Measurements from ENCODE around the gene CSMD2.
"Not testable (repeated sequence)": the region's sequence is repeated elsewhere in the genome, so short reads cannot be mapped to it uniquely, and the experiment has no call there.

Gene CSMD2

GRCh38 chr1:34037109-34037508 lies 127.9 kb downstream of the CSMD2 start:
- Histone ChIP-seq H3K9me3 (ENCODE audit: control insufficient read depth in 5 of 5, low read length in 5 of 5) (no peaks in the 10 kb centered on the region), H3K4me1 (ENCODE audit: control insufficient read depth in 5 of 5, insufficient read depth in 5 of 5, low read length in 5 of 5) (no peaks in the 10 kb centered on the region), H3K27ac (ENCODE audit: low read depth, low read length) (no peak overlapping the region), H3K27me3 (ENCODE audit: control insufficient read depth in 5 of 5, insufficient read depth in 4 of 5, low read length in 5 of 5) (peaks cover 0 to 5% (median 0%) of the 10 kb centered on the region in 5 donors), H3K9ac (ENCODE audit: low read length in 5 of 5) (no peak overlapping the region), H3K36me3 (ENCODE audit: control insufficient read depth in 5 of 5, insufficient read depth in 5 of 5, low read length in 5 of 5) (no peaks in the 10 kb centered on the region), H3K4me3 (ENCODE audit: low read depth in 1 of 5, low read length in 5 of 5) (no peak overlapping the region)

DNA sequence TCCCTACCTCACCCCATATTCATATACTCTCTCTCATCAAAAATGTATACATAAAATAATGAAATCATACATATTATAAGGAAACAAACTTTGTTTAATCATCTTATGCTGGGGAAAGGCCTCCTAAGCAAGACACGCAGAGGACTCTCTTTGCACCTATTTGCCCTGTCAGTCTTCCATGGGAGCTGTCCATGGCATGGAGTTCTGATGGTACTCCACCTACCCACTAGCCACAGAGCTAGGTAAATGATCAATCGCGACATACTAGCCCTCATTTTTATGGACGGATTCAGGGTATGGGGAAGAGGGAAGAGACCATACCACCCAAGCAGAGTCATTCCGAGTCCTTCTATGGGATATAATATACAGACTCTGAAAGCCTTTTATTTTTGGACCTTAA lies 131.0 kb downstream of the CSMD2 start:
- no peak overlapping the region for H3K4me3 ChIP-seq (ENCODE audit: low read depth in 1 of 5, low read length in 5 of 5)
- H3K9me3 ChIP-seq (ENCODE audit: control insufficient read depth in 5 of 5, low read length in 5 of 5) = no peaks in the 10 kb centered on the region
- H3K27ac ChIP-seq (ENCODE audit: low read depth, low read length) = no peak overlapping the region
- H3K4me1 ChIP-seq (ENCODE audit: control insufficient read depth in 5 of 5, insufficient read depth in 5 of 5, low read length in 5 of 5) = no peaks in the 10 kb centered on the region
- H3K27me3 ChIP-seq (ENCODE audit: control insufficient read depth in 5 of 5, insufficient read depth in 4 of 5, low read length in 5 of 5) = peaks cover 0 to 6% (median 2%) of the 10 kb centered on the region in 5 donors
- no peak overlapping the region for H3K9ac ChIP-seq (ENCODE audit: low read length in 5 of 5)
- H3K36me3 ChIP-seq (ENCODE audit: control insufficient read depth in 5 of 5, insufficient read depth in 5 of 5, low read length in 5 of 5) = no peaks in the 10 kb centered on the region

DNA sequence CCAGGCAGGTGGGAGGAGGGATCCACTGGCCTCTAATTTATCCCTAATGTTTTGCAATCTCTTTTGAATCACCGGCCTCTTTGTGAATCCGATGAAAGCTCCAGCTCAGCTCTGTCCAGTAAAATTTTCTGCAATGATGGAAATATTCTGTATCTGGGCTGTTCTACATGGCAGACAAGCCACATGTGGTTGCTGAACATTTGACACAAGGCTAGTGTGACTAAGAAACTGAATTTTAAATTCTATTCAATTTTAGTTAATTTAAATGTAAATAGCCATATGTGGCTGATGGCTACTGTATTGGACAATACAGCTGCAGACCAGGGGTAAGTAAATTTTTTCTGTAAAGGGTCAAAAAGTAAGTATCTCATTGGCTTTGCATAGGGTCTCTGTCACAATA lies 135.1 kb downstream of the CSMD2 start:
- Histone ChIP-seq H3K27ac (ENCODE audit: low read depth, low read length) (no peak overlapping the region), H3K27me3 (ENCODE audit: control insufficient read depth in 5 of 5, insufficient read depth in 4 of 5, low read length in 5 of 5) (peaks cover 0 to 7% (median 2%) of the 10 kb centered on the region in 5 donors)

GRCh38 chr1:34029515-34029914 lies 135.5 kb downstream of the CSMD2 start:
- Histone ChIP-seq H3K27me3 (ENCODE audit: control insufficient read depth in 5 of 5, insufficient read depth in 4 of 5, low read length in 5 of 5) (peaks cover 0 to 8% (median 2%) of the 10 kb centered on the region in 5 donors), H3K27ac (ENCODE audit: low read depth, low read length) (no peak overlapping the region), H3K36me3 (ENCODE audit: control insufficient read depth in 5 of 5, insufficient read depth in 5 of 5, low read length in 5 of 5) (no peaks in the 10 kb centered on the region), H3K4me1 (ENCODE audit: control insufficient read depth in 5 of 5, insufficient read depth in 5 of 5, low read length in 5 of 5) (no peaks in the 10 kb centered on the region), H3K9ac (ENCODE audit: low read length in 5 of 5) (no peak overlapping the region), H3K4me3 (ENCODE audit: low read depth in 1 of 5, low read length in 5 of 5) (no peak overlapping the region), H3K9me3 (ENCODE audit: control insufficient read depth in 5 of 5, low read length in 5 of 5) (no peaks in the 10 kb centered on the region)

More for the DNA sequence above, 135.1 kb downstream of the CSMD2 start:
- Histone ChIP-seq H3K4me3 (ENCODE audit: low read depth in 1 of 5, low read length in 5 of 5) (no peak overlapping the region), H3K9ac (ENCODE audit: low read length in 5 of 5) (no peak overlapping the region), H3K36me3 (ENCODE audit: control insufficient read depth in 5 of 5, insufficient read depth in 5 of 5, low read length in 5 of 5) (no peaks in the 10 kb centered on the region), H3K4me1 (ENCODE audit: control insufficient read depth in 5 of 5, insufficient read depth in 5 of 5, low read length in 5 of 5) (no peaks in the 10 kb centered on the region), H3K9me3 (ENCODE audit: control insufficient read depth in 5 of 5, low read length in 5 of 5) (no peaks in the 10 kb centered on the region)

DNA sequence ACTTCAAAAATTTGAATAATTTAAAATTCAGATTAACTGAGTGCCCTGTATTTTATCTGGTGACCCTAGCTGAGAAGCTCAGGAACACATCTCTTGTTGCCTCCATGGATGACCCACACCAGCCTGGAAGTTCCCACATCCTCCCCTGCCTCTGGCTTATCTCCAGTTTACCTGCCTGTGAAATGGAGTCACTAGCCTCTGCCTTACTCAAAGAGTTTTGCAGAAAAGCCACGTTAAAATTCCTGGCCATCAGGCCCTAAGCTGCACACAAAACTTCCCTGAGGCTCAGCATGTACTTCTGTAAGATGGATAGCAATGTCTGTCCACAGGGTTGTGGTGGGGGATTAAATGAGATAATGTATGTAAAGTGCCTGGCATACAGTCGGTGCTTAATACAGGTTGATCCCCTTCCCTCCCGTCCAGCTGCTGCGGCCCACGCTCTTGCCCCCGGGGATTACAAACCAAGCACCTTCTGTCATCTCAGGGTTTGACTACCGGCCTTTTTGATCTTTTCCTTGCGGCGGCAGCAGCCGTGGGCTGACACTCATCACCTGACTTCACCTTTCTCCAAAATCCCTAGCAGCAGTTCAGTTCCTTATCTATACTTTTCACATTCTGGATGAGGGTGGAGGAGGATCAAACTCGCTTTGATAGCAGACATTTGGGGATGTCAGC lies 136.5 kb downstream of the CSMD2 start:
- no peaks in the 10 kb centered on the region for H3K4me1 ChIP-seq (ENCODE audit: control insufficient read depth in 5 of 5, insufficient read depth in 5 of 5, low read length in 5 of 5)
- no peak overlapping the region for H3K4me3 ChIP-seq (ENCODE audit: low read depth in 1 of 5, low read length in 5 of 5)
- no peak overlapping the region for H3K27ac ChIP-seq (ENCODE audit: low read depth, low read length)
- H3K27me3 ChIP-seq (ENCODE audit: control insufficient read depth in 5 of 5, insufficient read depth in 4 of 5, low read length in 5 of 5) = peaks cover 0 to 8% (median 2%) of the 10 kb centered on the region in 5 donors
- no peaks in the 10 kb centered on the region for H3K9me3 ChIP-seq (ENCODE audit: control insufficient read depth in 5 of 5, low read length in 5 of 5)
- no peak overlapping the region for H3K9ac ChIP-seq (ENCODE audit: low read length in 5 of 5)
- H3K36me3 ChIP-seq (ENCODE audit: control insufficient read depth in 5 of 5, insufficient read depth in 5 of 5, low read length in 5 of 5) = no peaks in the 10 kb centered on the region

DNA sequence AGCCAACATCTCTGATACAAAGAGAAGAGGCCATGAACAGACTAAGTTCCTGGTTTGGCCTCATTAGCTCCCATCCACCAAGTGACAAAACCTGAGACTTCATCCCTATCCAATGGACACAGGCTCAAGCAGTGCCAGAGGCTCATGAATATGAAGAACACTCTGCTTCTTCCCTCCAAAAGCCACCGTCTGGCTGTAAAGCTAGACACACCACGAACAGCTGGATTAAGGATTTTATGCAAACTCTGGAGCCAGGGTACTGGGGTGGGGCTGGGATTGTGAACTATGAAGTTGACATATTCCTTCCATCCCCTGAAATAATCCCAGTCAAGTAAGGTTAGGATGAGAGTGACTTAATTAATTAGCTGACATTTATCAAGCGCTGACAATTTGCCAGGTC lies 139.4 kb downstream of the CSMD2 start:
- H3K27me3 ChIP-seq (ENCODE audit: control insufficient read depth in 5 of 5, insufficient read depth in 4 of 5, low read length in 5 of 5) = peaks cover 0 to 5% (median 0%) of the 10 kb centered on the region in 5 donors
- H3K4me3 ChIP-seq (ENCODE audit: low read depth in 1 of 5, low read length in 5 of 5) = no peak overlapping the region
- H3K9me3 ChIP-seq (ENCODE audit: control insufficient read depth in 5 of 5, low read length in 5 of 5) = no peaks in the 10 kb centered on the region
- no peak overlapping the region for H3K9ac ChIP-seq (ENCODE audit: low read length in 5 of 5)
- no peaks in the 10 kb centered on the region for H3K36me3 ChIP-seq (ENCODE audit: control insufficient read depth in 5 of 5, insufficient read depth in 5 of 5, low read length in 5 of 5)
- H3K4me1 ChIP-seq (ENCODE audit: control insufficient read depth in 5 of 5, insufficient read depth in 5 of 5, low read length in 5 of 5) = no peaks in the 10 kb centered on the region
- H3K27ac ChIP-seq (ENCODE audit: low read depth, low read length) = no peak overlapping the region

DNA sequence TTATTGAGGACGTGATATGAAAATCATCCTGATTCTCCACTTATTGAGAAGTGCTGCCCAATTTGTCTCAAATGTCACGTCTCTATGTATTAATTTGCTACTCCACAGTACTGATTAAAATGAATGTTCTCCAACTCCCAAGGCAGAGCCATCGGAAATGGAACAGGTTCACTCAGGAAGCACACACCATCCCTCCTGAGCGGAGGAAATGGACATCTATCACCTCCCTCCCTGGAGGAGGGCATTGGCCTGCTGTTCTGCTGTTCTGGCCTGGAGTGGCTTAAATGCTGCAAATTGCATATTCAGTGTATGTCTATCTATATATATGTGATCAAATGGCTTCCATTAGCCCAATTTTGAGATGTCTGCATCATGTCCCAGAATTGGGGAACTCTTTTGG lies 140.5 kb downstream of the CSMD2 start:
- Histone ChIP-seq H3K9ac (ENCODE audit: low read length in 5 of 5) (no peak overlapping the region), H3K4me1 (ENCODE audit: control insufficient read depth in 5 of 5, insufficient read depth in 5 of 5, low read length in 5 of 5) (no peaks in the 10 kb centered on the region), H3K27ac (ENCODE audit: low read depth, low read length) (no peak overlapping the region), H3K9me3 (ENCODE audit: control insufficient read depth in 5 of 5, low read length in 5 of 5) (no peaks in the 10 kb centered on the region), H3K36me3 (ENCODE audit: control insufficient read depth in 5 of 5, insufficient read depth in 5 of 5, low read length in 5 of 5) (no peaks in the 10 kb centered on the region), H3K27me3 (ENCODE audit: control insufficient read depth in 5 of 5, insufficient read depth in 4 of 5, low read length in 5 of 5) (peaks cover 0 to 5% (median 0%) of the 10 kb centered on the region in 5 donors), H3K4me3 (ENCODE audit: low read depth in 1 of 5, low read length in 5 of 5) (no peak overlapping the region)

GRCh38 chr1:34019741-34020552 lies 145.1 kb downstream of the CSMD2 start:
- no peaks in the 10 kb centered on the region for H3K9me3 ChIP-seq (ENCODE audit: control insufficient read depth in 5 of 5, low read length in 5 of 5)
- H3K9ac ChIP-seq (ENCODE audit: low read length in 5 of 5) = no peak overlapping the region
- H3K4me1 ChIP-seq (ENCODE audit: control insufficient read depth in 5 of 5, insufficient read depth in 5 of 5, low read length in 5 of 5) = no peaks in the 10 kb centered on the region
- H3K27me3 ChIP-seq (ENCODE audit: control insufficient read depth in 5 of 5, insufficient read depth in 4 of 5, low read length in 5 of 5) = peaks cover 0 to 6% (median 0%) of the 10 kb centered on the region in 5 donors
- H3K27ac ChIP-seq (ENCODE audit: low read depth, low read length) = no peak overlapping the region
- H3K4me3 ChIP-seq (ENCODE audit: low read depth in 1 of 5, low read length in 5 of 5) = no peak overlapping the region
- no peaks in the 10 kb centered on the region for H3K36me3 ChIP-seq (ENCODE audit: control insufficient read depth in 5 of 5, insufficient read depth in 5 of 5, low read length in 5 of 5)

- Histone ChIP-seq H3K9ac (ENCODE audit: low read length in 5 of 5) (no peak overlapping the region), H3K36me3 (ENCODE audit: control insufficient read depth in 5 of 5, insufficient read depth in 5 of 5, low read length in 5 of 5) (no peaks in the 10 kb centered on the region), H3K27me3 (ENCODE audit: control insufficient read depth in 5 of 5, insufficient read depth in 4 of 5, low read length in 5 of 5) (peaks cover 0 to 9% (median 0%) of the 10 kb centered on the region in 5 donors), H3K27ac (ENCODE audit: low read depth, low read length) (no peak overlapping the region), H3K9me3 (ENCODE audit: control insufficient read depth in 5 of 5, low read length in 5 of 5) (no peaks in the 10 kb centered on the region), H3K4me3 (ENCODE audit: low read depth in 1 of 5, low read length in 5 of 5) (no peak overlapping the region), H3K4me1 (ENCODE audit: control insufficient read depth in 5 of 5, insufficient read depth in 5 of 5, low read length in 5 of 5) (no peaks in the 10 kb centered on the region)
Measured at GRCh38 chr1:34018285-34018684, 146.7 kb downstream of the CSMD2 start.

DNA sequence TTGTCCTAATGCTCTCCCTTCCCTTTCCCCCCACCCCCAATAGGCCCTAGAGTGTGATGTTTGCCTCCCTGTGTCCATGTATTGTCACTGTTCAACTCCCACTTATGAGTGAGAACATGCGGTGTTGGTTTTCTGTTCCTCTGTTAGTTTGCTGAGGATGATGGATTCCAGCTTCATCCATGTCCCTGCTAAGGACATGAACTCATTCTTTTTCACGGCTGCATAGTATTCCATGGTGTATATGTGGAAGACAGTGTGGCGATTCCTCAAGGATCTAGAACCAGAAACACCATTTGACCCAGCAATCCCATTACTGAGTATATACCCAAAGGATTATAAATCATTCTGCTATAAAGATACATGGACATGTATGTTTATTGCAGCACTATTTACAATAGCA lies 148.7 kb downstream of the CSMD2 start:
- not testable (repeated sequence) for H3K27ac ChIP-seq (ENCODE audit: low read depth, low read length); H3K4me3 ChIP-seq (ENCODE audit: low read depth in 1 of 5, low read length in 5 of 5); H3K9me3 ChIP-seq (ENCODE audit: control insufficient read depth in 5 of 5, low read length in 5 of 5); H3K4me1 ChIP-seq (ENCODE audit: control insufficient read depth in 5 of 5, insufficient read depth in 5 of 5, low read length in 5 of 5); H3K9ac ChIP-seq (ENCODE audit: low read length in 5 of 5); H3K36me3 ChIP-seq (ENCODE audit: control insufficient read depth in 5 of 5, insufficient read depth in 5 of 5, low read length in 5 of 5); H3K27me3 ChIP-seq (ENCODE audit: control insufficient read depth in 5 of 5, insufficient read depth in 4 of 5, low read length in 5 of 5)

Measured in subcutaneous abdominal adipose tissue (tissue), 5 donors.